AG04449 (cell line): ENCODE measurements around the gene STAT6.

Source experiments
- CTCF ChIA-PET: fragments of 350-600 bp; formaldehyde crosslinking; extraction: SDS; loops from one replicate; lab custom pipeline; 2021; ENCODE audit warnings: antibody characterized with exemption; lab: Yijun Ruan, JAX
- POLR2A ChIA-PET: fragments of 400-600, 350-600 bp; formaldehyde crosslinking; extraction: SDS; loops from one replicate; lab custom pipeline; 2020; ENCODE audit warnings: antibody characterized with exemption, inconsistent platforms; lab: Yijun Ruan, JAX
- DNase-seq: peaks from one replicate; pipeline ENCODE4 v3.0.0-alpha.2; 2010; ENCODE audit warnings: low read depth, low spot score
- H3K4me3 ChIP-seq: 2 replicates; pipeline ENCODE4 v1.5.1; 2011; ENCODE audit warnings: low read depth, mild to moderate bottlenecking, control low read depth, low read length
- TF ChIP-seq, protein P1 (sequence below): IDR thresholded peaks from one replicate; pipeline ENCODE4 v1.5.1; 2011; ENCODE audit warnings: mild to moderate bottlenecking, moderate library complexity, low read length, control low read depth, inconsistent platforms; ENCODE audit not compliant: insufficient read depth; ENCODE audit errors: missing control alignments

Gene STAT6

DNA sequence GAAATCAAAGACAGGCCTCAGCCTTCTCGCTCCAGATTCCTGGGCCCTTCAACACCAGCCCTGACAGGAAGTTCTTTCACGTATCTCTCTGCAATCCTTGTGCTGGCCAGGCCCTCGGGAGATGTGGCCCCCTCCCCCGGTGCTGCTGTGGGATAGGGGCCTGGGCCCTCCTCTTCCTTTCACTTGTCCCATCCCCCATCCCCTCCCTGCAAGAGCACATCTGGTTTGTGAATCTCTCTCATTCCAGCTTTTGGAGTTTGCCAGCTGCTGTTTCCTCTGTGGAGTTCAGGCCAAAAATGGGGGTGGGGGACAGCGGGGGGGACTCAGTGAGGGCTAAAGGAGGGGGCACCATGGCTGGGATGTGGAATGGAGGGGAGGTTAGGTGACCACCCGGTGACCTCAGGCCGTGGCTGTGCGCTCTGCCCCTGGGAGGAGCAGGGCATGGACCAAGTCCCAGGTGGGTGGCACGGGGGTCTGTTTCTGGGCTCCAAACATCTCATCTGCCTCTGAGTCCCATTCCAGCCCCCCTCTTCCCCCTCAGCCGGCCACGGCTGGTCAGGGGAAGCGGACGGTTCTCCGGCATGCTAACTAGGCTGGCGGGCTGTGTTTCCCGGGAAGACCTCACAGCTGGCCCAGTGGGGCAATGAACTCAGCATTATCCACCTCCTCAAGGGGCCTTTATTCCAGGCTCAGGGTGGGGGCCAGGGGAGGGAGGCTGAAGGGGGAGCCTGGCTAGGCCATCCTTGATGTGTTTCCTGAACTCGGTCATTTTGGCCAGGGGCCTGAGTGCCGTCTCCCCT is 24.6 kb upstream of the STAT6 start:
- CTCF ChIA-PET = interaction anchor here (1.1 to 24.7 kb wide), 7 partner anchors 11 to 70 kb away, joined by 3 to 874 read pairs (median 6); partner anchors contain the start of genes LRP1-AS and STAT6
- DNase-seq = no peak
- POLR2A ChIA-PET = interaction anchor here (0.6 to 1.6 kb wide), 8 partner anchors 8 to 48 kb away, joined by 3 to 12 read pairs (median 4); partner anchors contain the start of gene LRP1
- H3K4me3 ChIP-seq = peak overlapping the region; percentile 27
- TF ChIP-seq, protein P1, sequence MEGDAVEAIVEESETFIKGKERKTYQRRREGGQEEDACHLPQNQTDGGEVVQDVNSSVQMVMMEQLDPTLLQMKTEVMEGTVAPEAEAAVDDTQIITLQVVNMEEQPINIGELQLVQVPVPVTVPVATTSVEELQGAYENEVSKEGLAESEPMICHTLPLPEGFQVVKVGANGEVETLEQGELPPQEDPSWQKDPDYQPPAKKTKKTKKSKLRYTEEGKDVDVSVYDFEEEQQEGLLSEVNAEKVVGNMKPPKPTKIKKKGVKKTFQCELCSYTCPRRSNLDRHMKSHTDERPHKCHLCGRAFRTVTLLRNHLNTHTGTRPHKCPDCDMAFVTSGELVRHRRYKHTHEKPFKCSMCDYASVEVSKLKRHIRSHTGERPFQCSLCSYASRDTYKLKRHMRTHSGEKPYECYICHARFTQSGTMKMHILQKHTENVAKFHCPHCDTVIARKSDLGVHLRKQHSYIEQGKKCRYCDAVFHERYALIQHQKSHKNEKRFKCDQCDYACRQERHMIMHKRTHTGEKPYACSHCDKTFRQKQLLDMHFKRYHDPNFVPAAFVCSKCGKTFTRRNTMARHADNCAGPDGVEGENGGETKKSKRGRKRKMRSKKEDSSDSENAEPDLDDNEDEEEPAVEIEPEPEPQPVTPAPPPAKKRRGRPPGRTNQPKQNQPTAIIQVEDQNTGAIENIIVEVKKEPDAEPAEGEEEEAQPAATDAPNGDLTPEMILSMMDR = no peak

DNA sequence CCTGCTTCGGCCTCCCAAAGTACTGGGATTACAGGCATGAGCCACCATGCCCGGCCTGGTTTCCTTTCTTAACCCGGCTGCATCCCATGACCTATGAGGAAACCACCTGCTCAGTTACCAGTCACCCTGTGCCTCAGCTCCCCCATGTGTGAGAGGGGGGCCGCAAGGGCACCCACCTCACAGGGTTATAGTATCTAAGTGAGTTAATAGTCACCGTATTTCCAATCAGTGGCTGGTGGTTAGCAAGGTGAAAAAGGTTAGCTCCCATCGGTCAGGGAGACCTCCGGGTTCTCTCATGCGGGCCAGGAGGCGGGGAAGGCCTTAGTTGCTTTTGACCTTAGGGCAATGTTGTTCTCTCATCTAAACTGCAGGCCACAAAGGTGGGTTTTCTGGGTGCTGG is 23.8 kb upstream of the STAT6 start:
- POLR2A ChIA-PET = interaction anchor here (0.6 to 1.0 kb wide), 4 partner anchors 14 to 764 kb away, joined by 3 to 5 read pairs (median 3); no protein-coding TSS in a partner anchor
- CTCF ChIA-PET = interaction anchor here (1.2 to 24.7 kb wide), 5 partner anchors 11 to 66 kb away, joined by 3 to 874 read pairs (median 11); partner anchors contain the start of genes LRP1-AS and STAT6
- no peak for DNase-seq
- H3K4me3 ChIP-seq = peak overlapping the region; percentile 12; the same call in 1 of the 2 replicates
- TF ChIP-seq, protein P1 = no peak

DNA sequence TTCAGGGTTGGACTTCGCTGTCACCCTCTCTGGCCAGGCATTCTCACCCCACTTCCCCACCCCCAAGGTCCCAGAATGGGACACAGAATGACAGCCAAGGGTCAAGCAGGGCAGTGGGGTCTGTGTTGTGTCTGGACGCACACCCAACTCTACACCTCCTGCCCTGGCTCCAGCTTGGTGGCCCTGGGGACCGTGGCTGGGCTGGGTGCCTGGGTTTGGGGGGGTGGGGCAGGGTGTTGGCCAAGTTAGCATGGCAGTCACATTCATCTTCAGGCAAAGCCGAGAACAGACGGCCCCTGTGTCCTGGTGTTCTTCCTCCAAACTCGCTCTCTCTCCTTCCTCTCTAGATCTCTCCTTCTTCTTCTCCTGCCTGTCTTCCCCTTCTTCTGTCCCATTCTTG is 22.8 kb upstream of the STAT6 start:
- peak overlapping the region; percentile 30 for H3K4me3 ChIP-seq
- ChIA-PET POLR2A (interaction anchor here (1.0 to 1.5 kb wide), 3 partner anchors 15 to 96 kb away, joined by 5 read pairs; partner anchors contain the start of gene SHMT2), CTCF (interaction anchor here (3.9 to 24.7 kb wide), 4 partner anchors 11 to 45 kb away, joined by 14 to 874 read pairs (median 28); partner anchors contain the start of gene LRP1-AS)
- no peak for DNase-seq
- TF ChIP-seq, protein P1 = no peak

DNA sequence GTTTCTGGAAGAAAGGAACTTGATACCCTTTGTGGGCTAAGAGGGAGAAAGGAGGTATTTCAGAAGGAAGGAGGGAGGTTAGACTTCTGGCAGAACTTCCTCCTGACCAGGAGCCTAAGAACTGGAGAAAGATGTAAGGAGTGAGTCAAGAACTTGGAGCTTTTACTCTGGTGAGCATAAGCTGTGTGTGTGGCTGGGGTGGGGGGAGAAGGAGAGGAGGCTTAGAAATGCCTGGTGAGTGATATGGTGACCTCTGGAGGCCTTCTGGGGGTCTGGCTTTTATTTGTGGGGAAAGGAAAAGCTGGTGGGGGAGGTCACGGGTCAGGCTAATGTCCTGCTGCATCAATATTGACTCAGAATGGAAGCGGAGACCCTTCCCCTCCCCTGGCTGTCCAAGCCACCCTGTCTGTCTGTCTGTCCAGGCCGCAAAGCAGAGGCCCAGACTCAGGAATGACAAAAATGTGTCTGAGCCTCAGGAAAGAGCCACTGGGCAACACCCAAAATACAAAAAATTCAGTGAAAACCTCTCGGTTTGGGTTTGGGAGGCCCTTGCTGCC is 21.9 kb upstream of the STAT6 start:
- peak overlapping the region; percentile 87 for H3K4me3 ChIP-seq
- DNase-seq = no peak
- ChIA-PET POLR2A (interaction anchor here (0.7 to 1.9 kb wide), 10 partner anchors 9 to 106 kb away, joined by 3 to 13 read pairs (median 4); partner anchors contain the start of genes LRP1-AS, NAB2 and SHMT2), CTCF (interaction anchor here (0.8 to 24.7 kb wide), 5 partner anchors 10 to 106 kb away, joined by 3 to 874 read pairs (median 16); partner anchors contain the start of gene LRP1-AS)
- TF ChIP-seq, protein P1 = no peak

DNA sequence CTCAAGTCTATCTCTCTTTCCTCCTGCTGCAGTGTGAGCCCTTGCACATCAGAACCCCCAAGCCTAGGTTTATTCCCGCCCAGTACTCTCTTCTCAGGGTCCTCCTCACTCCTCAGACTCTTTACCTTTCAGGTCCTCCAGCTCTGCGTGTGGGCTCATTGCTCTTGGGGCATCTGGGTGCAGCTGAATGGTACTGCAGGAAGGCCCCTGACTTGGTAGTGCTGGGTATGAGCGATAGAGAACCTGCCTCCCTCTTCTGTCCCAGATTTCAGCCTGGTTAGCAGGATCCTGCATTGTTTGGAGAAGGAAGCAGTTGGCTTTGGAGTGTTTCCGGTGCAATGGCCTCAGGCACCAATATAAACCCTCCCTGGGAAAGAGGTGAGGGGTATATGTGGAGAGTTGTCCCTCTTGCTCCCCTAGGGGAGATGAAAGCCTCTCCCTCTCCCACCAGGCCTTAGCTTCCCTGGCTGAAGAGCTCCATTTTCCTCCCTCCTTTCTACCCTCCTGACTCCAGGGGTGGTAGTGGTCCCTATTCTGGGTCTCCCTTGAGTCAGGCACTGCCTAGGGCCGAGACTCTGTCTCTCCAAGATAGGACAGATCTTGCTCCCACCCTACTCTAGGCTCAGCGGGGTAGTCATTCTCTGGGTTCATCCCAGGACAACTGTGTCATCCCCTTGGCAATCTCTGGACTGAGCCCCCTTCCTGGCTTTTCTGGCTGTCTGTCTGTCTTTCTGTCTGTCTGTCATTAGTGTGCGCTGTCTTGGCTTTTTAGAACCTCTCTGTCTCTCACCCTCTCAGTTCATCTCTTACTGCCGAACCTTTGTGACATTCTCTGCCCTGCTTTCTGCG is 21.0 kb upstream of the STAT6 start:
- ChIA-PET CTCF (interaction anchor here (1.0 to 24.7 kb wide), 8 partner anchors 9 to 82 kb away, joined by 3 to 874 read pairs (median 10); partner anchors contain the start of genes LRP1-AS and STAT6), POLR2A (interaction anchor here (0.9 to 1.9 kb wide), 6 partner anchors 15 to 107 kb away, joined by 3 to 13 read pairs (median 4); partner anchors contain the start of genes LRP1-AS, NAB2 and SHMT2)
- TF ChIP-seq, protein P1 = no peak
- no peak for DNase-seq
- H3K4me3 ChIP-seq = peak overlapping the region; percentile 87
